Endodermal cell (in vitro differentiated cells): Measurements from ENCODE around the gene CCDC177. TPM values are rescaled to one million over a fixed set of nuclear protein-coding genes. Genes with fewer than 3 reads are reported as not detected.

Experiments used
- DNase-seq: peaks from one replicate; pipeline ENCODE4 v3.0.0-alpha.2; 2017
- H3K27ac ChIP-seq: 2 replicates; pipeline ENCODE4 v1.5.1; 2013; ENCODE audit warnings: mild to moderate bottlenecking, low read depth, low read length, moderate library complexity
- H3K27me3 ChIP-seq: 2 replicates; pipeline ENCODE4 v1.6.1; 2013; ENCODE audit warnings: mild to moderate bottlenecking, low read length, moderate library complexity; ENCODE audit not compliant: insufficient read depth, control insufficient read depth, poor library complexity, severe bottlenecking
- H3K36me3 ChIP-seq: 2 replicates; pipeline ENCODE4 v1.7.0; 2013; ENCODE audit warnings: mild to moderate bottlenecking, low read length, moderate library complexity; ENCODE audit not compliant: control insufficient read depth, insufficient read depth
- H3K4me1 ChIP-seq: one replicate; pipeline ENCODE4 v1.7.0; 2013; ENCODE audit warnings: low read length; ENCODE audit not compliant: control insufficient read depth, insufficient read depth
- H3K4me3 ChIP-seq: 2 replicates; pipeline ENCODE4 v1.5.1; 2013; ENCODE audit warnings: mild to moderate bottlenecking, low read length, moderate library complexity
- H3K9ac ChIP-seq: 2 replicates; pipeline ENCODE4 v1.6.1; 2013; ENCODE audit warnings: mild to moderate bottlenecking, low read length, moderate library complexity; ENCODE audit not compliant: poor library complexity, severe bottlenecking; ENCODE audit errors: extremely low read depth
- H3K9me3 ChIP-seq: 2 replicates; pipeline ENCODE4 v1.6.1; 2013; ENCODE audit warnings: mild to moderate bottlenecking, low read length, moderate library complexity; ENCODE audit not compliant: control insufficient read depth
- H3K27ac Mint-ChIP-seq: 2 replicates; pipeline ENCODE4 v1.8.0; 2020; ENCODE audit warnings: mixed read lengths
- H3K27me3 Mint-ChIP-seq: 2 replicates; pipeline ENCODE4 v1.8.0; 2021; ENCODE audit warnings: mild to moderate bottlenecking, mixed read lengths; ENCODE audit not compliant: insufficient read depth
- H3K36me3 Mint-ChIP-seq: 2 replicates; pipeline ENCODE4 v1.8.0; 2020; ENCODE audit warnings: low read depth, mixed read lengths
- H3K4me1 Mint-ChIP-seq: 2 replicates; pipeline ENCODE4 v1.8.0; 2020; ENCODE audit warnings: mixed read lengths
- H3K4me3 Mint-ChIP-seq: 2 replicates; pipeline ENCODE4 v1.8.0; 2020; ENCODE audit warnings: mild to moderate bottlenecking, moderate library complexity, mixed read lengths
- H3K9me3 Mint-ChIP-seq: 2 replicates; pipeline ENCODE4 v1.8.0; 2020; ENCODE audit warnings: mild to moderate bottlenecking, mixed read lengths
- CTCF ChIP-seq: fragments of 200-600 bp; sonication (generic); conservative IDR thresholded peaks from 2 replicates; pipeline ENCODE4 v1.5.0; 2021; ENCODE audit warnings: antibody characterized with exemption, mild to moderate bottlenecking
- WGBS, 2 experiments: methylation state at CpG; one replicate each; pipeline versions ENCODE4 v1.1.5 to v1.1.7; 2013; ENCODE audit warnings: missing lambda C conversion rate in 2 of 2, mixed read lengths in 1 of 2; ENCODE audit not compliant: insufficient coverage in 1 of 2, insufficient read length in 1 of 2; 5-methylcytosine and 5-hydroxymethylcytosine counted together
- total RNA-seq, 2 donors: library from RNA; stranded (reverse); fragmentation: NEBNext Ultra II Directional in 1 of 2; extraction: Animal tissue kit (Norgen Biotek cat#: 25700) in 1 of 2; gene quantifications; 2 replicates in 1 of 2; 3 replicates in 1 of 2; pipeline ENCODE4 v1.2.1, GENCODE V29; 2021

CCDC177 gene
- total RNA-seq, 2 donors from 2014 or later: 4.0 to 5.8 TPM

- Mint-ChIP-seq H3K36me3 (no peaks in the 10 kb centered on the region), H3K9me3 (no peaks in the 10 kb centered on the region), H3K4me3 (no peak overlapping the region), H3K27ac (no peak overlapping the region), H3K27me3 (peaks cover 8% of the 10 kb centered on the region), H3K4me1 (peaks cover 7% of the 10 kb centered on the region)
- no peaks in the 10 kb centered on the region for H3K9me3 ChIP-seq
- no peaks in the 10 kb centered on the region for H3K4me1 ChIP-seq
- WGBS, 2 experiments: 100% methylated on average over 1 of the region's 1 CpG; no CpG with 5 or more reads in 1 of the 2 experiments
- no peak overlapping the region for H3K27ac ChIP-seq
- no peaks in the 10 kb centered on the region for H3K36me3 ChIP-seq
- no peaks in the 10 kb centered on the region for H3K27me3 ChIP-seq
- H3K4me3 ChIP-seq: no peak overlapping the region
- no peak for TF ChIP-seq CTCF
- DNase-seq: no peak
- no peak overlapping the region for H3K9ac ChIP-seq
Measured at GRCh38 chr14:69553252-69553651, 21.4 kb downstream of the CCDC177 start.

GRCh38 chr14:69551511-69551910 is 23.2 kb downstream of the CCDC177 start:
- Mint-ChIP-seq H3K27ac (no peak overlapping the region), H3K36me3 (no peaks in the 10 kb centered on the region), H3K27me3 (peaks cover 8% of the 10 kb centered on the region), H3K4me1 (peaks cover 10% of the 10 kb centered on the region), H3K9me3 (no peaks in the 10 kb centered on the region), H3K4me3 (no peak overlapping the region)
- H3K9me3 ChIP-seq: no peaks in the 10 kb centered on the region
- H3K9ac ChIP-seq: no peak overlapping the region
- WGBS, 2 experiments: 56 to 86% methylated on average over 1 to 2 of the region's 2 CpGs
- no peak for DNase-seq
- TF ChIP-seq CTCF: no peak
- H3K27me3 ChIP-seq: no peaks in the 10 kb centered on the region
- H3K4me1 ChIP-seq: no peaks in the 10 kb centered on the region
- no peak overlapping the region for H3K4me3 ChIP-seq
- H3K36me3 ChIP-seq: no peaks in the 10 kb centered on the region
- H3K27ac ChIP-seq: peak overlapping the region; percentile 8

- Histone ChIP-seq H3K9me3 (no peaks in the 10 kb centered on the region), H3K36me3 (no peaks in the 10 kb centered on the region), H3K4me1 (no peaks in the 10 kb centered on the region), H3K4me3 (peak overlapping the region; percentile 79), H3K27me3 (no peaks in the 10 kb centered on the region), H3K27ac (no peak overlapping the region), H3K9ac (no peak overlapping the region)
- Mint-ChIP-seq H3K36me3 (no peaks in the 10 kb centered on the region), H3K27me3 (peaks cover 13% of the 10 kb centered on the region), H3K4me1 (peaks cover 10% of the 10 kb centered on the region), H3K27ac (no peak overlapping the region), H3K4me3 (peak overlapping the region; percentile 68), H3K9me3 (no peaks in the 10 kb centered on the region)
- no peak for DNase-seq
- WGBS, 2 experiments: 94% methylated on average over 5 of the region's 8 CpGs; no CpG with 5 or more reads in 1 of the 2 experiments
- no peak for TF ChIP-seq CTCF
Measured at GRCh38 chr14:69548566-69548965, 26.1 kb downstream of the CCDC177 start.
